ENCODE results near the gene CRHBP. TPM values are rescaled to one million over a fixed set of nuclear protein-coding genes. Genes with fewer than 3 reads are reported as not detected.

The CRHBP gene
- total RNA-seq, 1 experiment from 2014 or later: not detected

DNA sequence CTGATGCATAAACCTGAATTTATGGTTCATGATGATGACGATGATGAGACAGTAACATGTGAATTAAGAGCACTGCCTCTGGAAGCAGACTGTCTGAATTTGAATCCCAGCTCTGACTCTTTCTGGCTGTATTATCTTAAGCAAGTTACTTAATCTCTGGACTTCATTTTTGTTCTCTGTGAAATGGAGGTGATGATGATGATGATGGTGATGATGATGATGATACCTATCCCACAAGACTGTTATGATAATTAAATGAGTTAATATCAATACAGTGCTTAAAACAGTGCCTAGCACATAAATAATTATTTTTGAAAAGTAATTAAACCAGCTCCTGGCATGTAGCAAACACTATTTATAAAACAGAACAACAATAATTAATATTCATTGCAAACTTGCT lies 64.1 kb downstream of the CRHBP start:
- Mint-ChIP-seq H3K27ac (no peak overlapping the region), H3K9me3 (peaks cover 5% of the 10 kb centered on the region), H3K4me3 (no peak overlapping the region), H3K27me3 (ENCODE audit: low read depth) (no peaks in the 10 kb centered on the region), H3K4me1 (no peaks in the 10 kb centered on the region), H3K36me3 (no peaks in the 10 kb centered on the region)
- no peak for DNase-seq (ENCODE audit: low spot score)
- no peak for ATAC-seq
- TF ChIP-seq, protein P1, sequence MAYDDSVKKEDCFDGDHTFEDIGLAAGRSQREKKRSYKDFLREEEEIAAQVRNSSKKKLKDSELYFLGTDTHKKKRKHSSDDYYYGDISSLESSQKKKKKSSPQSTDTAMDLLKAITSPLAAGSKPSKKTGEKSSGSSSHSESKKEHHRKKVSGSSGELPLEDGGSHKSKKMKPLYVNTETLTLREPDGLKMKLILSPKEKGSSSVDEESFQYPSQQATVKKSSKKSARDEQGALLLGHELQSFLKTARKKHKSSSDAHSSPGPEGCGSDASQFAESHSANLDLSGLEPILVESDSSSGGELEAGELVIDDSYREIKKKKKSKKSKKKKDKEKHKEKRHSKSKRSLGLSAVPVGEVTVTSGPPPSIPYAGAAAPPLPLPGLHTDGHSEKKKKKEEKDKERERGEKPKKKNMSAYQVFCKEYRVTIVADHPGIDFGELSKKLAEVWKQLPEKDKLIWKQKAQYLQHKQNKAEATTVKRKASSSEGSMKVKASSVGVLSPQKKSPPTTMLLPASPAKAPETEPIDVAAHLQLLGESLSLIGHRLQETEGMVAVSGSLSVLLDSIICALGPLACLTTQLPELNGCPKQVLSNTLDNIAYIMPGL (CRISPR knock-in tag; IDR thresholded peaks at IDR 0.05): no peak
- TF ChIP-seq CREM (CRISPR knock-in tag; IDR thresholded peaks at IDR 0.05) (no peak), ZNF121 (CRISPR knock-in tag; IDR thresholded peaks at IDR 0.05) (no peak), RORB (CRISPR knock-in tag; IDR thresholded peaks at IDR 0.05) (no peak), IRF2 (CRISPR knock-in tag; IDR thresholded peaks at IDR 0.05; ENCODE audit: borderline replicate concordance, low read depth) (no peak), ESRRA (CRISPR knock-in tag; IDR thresholded peaks at IDR 0.05; ENCODE audit: borderline replicate concordance) (no peak)
- CTCF ChIA-PET: interaction anchor here (1.1 to 1.5 kb wide), 4 partner anchors 142 to 151 kb away, joined by 3 to 24 read pairs (median 4); no protein-coding TSS in a partner anchor
- POLR2A ChIA-PET: no interaction called here

DNA sequence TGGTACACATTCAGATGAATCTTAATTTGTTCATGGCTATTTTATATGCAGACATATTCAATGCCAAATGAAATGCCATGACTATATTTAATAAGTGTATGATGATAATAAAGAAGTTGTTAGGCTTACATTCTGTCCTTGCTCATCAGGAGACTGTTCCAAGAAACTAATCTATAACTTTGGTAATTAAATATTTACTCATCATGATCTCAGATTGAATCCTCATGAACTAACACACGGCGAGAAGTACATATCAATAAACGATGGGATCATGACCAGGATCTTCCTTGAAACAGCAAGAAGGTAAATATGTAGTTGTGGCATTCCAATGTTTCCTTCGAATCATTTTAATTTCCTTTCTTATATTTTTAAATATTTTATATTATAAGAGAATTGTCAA lies 64.8 kb downstream of the CRHBP start:
- Mint-ChIP-seq H3K4me1 (no peaks in the 10 kb centered on the region), H3K36me3 (no peaks in the 10 kb centered on the region), H3K9me3 (peaks cover 12% of the 10 kb centered on the region), H3K27me3 (ENCODE audit: low read depth) (peaks cover 4% of the 10 kb centered on the region; the same call in 1 of the 2 replicates), H3K4me3 (no peak overlapping the region), H3K27ac (no peak overlapping the region)
- DNase-seq (ENCODE audit: low spot score) (no peak), ATAC-seq (no peak)
- POLR2A ChIA-PET: no interaction called here
- CTCF ChIA-PET: interaction anchor here (1.1 to 1.6 kb wide), 2 partner anchors 143 to 149 kb away, joined by 3 to 8 read pairs; no protein-coding TSS in a partner anchor
- TF ChIP-seq, protein P2, sequence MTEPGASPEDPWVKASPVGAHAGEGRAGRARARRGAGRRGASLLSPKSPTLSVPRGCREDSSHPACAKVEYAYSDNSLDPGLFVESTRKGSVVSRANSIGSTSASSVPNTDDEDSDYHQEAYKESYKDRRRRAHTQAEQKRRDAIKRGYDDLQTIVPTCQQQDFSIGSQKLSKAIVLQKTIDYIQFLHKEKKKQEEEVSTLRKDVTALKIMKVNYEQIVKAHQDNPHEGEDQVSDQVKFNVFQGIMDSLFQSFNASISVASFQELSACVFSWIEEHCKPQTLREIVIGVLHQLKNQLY (CRISPR knock-in tag; IDR thresholded peaks at IDR 0.05): no peak
- TF ChIP-seq ZNF396 (CRISPR knock-in tag; IDR thresholded peaks at IDR 0.05; ENCODE audit: borderline replicate concordance) (no peak), GTF2I (CRISPR knock-in tag; conservative IDR thresholded peaks at IDR 0.05) (no peak), KAT7 (CRISPR knock-in tag; IDR thresholded peaks at IDR 0.05; ENCODE audit: borderline replicate concordance) (no peak), SP1 (CRISPR knock-in tag; conservative IDR thresholded peaks at IDR 0.05) (no peak), ELF4 (CRISPR knock-in tag; IDR thresholded peaks at IDR 0.05; ENCODE audit: low read depth) (no peak), ZNF121 (CRISPR knock-in tag; IDR thresholded peaks at IDR 0.05) (no peak), TCF7 (CRISPR knock-in tag; IDR thresholded peaks at IDR 0.05; ENCODE audit: low read depth) (no peak), GABPB1 (CRISPR knock-in tag; IDR thresholded peaks at IDR 0.05) (no peak), NFE2L1 (CRISPR knock-in tag; IDR thresholded peaks at IDR 0.05) (no peak), ZNF317 (CRISPR knock-in tag; IDR thresholded peaks at IDR 0.05; ENCODE audit: borderline replicate concordance, low read depth) (no peak), ZNF219 (CRISPR knock-in tag; IDR thresholded peaks at IDR 0.05; ENCODE audit: borderline replicate concordance) (no peak)
- TF ChIP-seq, protein P3, sequence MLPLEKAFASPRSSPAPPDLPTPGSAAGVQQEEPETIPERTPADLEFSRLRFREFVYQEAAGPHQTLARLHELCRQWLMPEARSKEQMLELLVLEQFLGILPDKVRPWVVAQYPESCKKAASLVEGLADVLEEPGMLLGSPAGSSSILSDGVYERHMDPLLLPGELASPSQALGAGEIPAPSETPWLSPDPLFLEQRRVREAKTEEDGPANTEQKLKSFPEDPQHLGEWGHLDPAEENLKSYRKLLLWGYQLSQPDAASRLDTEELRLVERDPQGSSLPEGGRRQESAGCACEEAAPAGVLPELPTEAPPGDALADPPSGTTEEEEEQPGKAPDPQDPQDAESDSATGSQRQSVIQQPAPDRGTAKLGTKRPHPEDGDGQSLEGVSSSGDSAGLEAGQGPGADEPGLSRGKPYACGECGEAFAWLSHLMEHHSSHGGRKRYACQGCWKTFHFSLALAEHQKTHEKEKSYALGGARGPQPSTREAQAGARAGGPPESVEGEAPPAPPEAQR (CRISPR knock-in tag; IDR thresholded peaks at IDR 0.05): no peak
- TF ChIP-seq, protein P4, sequence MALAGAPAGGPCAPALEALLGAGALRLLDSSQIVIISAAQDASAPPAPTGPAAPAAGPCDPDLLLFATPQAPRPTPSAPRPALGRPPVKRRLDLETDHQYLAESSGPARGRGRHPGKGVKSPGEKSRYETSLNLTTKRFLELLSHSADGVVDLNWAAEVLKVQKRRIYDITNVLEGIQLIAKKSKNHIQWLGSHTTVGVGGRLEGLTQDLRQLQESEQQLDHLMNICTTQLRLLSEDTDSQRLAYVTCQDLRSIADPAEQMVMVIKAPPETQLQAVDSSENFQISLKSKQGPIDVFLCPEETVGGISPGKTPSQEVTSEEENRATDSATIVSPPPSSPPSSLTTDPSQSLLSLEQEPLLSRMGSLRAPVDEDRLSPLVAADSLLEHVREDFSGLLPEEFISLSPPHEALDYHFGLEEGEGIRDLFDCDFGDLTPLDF (CRISPR knock-in tag; IDR thresholded peaks at IDR 0.05): no peak
- TF ChIP-seq, protein P5, sequence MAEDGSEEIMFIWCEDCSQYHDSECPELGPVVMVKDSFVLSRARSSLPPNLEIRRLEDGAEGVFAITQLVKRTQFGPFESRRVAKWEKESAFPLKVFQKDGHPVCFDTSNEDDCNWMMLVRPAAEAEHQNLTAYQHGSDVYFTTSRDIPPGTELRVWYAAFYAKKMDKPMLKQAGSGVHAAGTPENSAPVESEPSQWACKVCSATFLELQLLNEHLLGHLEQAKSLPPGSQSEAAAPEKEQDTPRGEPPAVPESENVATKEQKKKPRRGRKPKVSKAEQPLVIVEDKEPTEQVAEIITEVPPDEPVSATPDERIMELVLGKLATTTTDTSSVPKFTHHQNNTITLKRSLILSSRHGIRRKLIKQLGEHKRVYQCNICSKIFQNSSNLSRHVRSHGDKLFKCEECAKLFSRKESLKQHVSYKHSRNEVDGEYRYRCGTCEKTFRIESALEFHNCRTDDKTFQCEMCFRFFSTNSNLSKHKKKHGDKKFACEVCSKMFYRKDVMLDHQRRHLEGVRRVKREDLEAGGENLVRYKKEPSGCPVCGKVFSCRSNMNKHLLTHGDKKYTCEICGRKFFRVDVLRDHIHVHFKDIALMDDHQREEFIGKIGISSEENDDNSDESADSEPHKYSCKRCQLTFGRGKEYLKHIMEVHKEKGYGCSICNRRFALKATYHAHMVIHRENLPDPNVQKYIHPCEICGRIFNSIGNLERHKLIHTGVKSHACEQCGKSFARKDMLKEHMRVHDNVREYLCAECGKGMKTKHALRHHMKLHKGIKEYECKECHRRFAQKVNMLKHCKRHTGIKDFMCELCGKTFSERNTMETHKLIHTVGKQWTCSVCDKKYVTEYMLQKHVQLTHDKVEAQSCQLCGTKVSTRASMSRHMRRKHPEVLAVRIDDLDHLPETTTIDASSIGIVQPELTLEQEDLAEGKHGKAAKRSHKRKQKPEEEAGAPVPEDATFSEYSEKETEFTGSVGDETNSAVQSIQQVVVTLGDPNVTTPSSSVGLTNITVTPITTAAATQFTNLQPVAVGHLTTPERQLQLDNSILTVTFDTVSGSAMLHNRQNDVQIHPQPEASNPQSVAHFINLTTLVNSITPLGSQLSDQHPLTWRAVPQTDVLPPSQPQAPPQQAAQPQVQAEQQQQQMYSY (CRISPR knock-in tag; IDR thresholded peaks at IDR 0.05): no peak
- TF ChIP-seq, protein P6, sequence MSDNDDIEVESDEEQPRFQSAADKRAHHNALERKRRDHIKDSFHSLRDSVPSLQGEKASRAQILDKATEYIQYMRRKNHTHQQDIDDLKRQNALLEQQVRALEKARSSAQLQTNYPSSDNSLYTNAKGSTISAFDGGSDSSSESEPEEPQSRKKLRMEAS (CRISPR knock-in tag; IDR thresholded peaks at IDR 0.05): no peak
- TF ChIP-seq, protein P7, sequence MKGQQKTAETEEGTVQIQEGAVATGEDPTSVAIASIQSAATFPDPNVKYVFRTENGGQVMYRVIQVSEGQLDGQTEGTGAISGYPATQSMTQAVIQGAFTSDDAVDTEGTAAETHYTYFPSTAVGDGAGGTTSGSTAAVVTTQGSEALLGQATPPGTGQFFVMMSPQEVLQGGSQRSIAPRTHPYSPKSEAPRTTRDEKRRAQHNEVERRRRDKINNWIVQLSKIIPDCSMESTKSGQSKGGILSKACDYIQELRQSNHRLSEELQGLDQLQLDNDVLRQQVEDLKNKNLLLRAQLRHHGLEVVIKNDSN (CRISPR knock-in tag; IDR thresholded peaks at IDR 0.05): no peak
- TF ChIP-seq, protein P8, sequence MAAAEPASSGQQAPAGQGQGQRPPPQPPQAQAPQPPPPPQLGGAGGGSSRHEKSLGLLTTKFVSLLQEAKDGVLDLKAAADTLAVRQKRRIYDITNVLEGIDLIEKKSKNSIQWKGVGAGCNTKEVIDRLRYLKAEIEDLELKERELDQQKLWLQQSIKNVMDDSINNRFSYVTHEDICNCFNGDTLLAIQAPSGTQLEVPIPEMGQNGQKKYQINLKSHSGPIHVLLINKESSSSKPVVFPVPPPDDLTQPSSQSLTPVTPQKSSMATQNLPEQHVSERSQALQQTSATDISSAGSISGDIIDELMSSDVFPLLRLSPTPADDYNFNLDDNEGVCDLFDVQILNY (CRISPR knock-in tag; IDR thresholded peaks at IDR 0.05): no peak
